ENCODE measurements around the gene GRHL1.
A peak's percentile ranks its signal among the peaks of the same experiment; 100 is the strongest.

The GRHL1 gene, protein sequence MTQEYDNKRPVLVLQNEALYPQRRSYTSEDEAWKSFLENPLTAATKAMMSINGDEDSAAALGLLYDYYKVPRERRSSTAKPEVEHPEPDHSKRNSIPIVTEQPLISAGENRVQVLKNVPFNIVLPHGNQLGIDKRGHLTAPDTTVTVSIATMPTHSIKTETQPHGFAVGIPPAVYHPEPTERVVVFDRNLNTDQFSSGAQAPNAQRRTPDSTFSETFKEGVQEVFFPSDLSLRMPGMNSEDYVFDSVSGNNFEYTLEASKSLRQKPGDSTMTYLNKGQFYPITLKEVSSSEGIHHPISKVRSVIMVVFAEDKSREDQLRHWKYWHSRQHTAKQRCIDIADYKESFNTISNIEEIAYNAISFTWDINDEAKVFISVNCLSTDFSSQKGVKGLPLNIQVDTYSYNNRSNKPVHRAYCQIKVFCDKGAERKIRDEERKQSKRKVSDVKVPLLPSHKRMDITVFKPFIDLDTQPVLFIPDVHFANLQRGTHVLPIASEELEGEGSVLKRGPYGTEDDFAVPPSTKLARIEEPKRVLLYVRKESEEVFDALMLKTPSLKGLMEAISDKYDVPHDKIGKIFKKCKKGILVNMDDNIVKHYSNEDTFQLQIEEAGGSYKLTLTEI

GRCh38 chr2:9951522-9952285, at the start of gene GRHL1:
GRHL1 (plus strand) TSS chr2:9951693; CDS start chr2:9951834, 141 bp downstream.
- no peak within 1 kb of the TSS for H3K27ac ChIP-seq (ENCODE audit: low read length)
- TF ChIP-seq CTCF (IDR thresholded peaks at IDR 0.05; ENCODE audit: low read depth, low read length) (no peak), EZH2phosphoT487 (IDR thresholded peaks at IDR 0.05; ENCODE audit: low read depth) (no peak)
- peak within 1 kb of the TSS; percentile 34 for H2AFZ ChIP-seq (ENCODE audit: low read depth, low read length)
- H4K20me1 ChIP-seq (ENCODE audit: insufficient read depth, low read length), result no peaks in the 10 kb centered on the region
- H3K9me3 ChIP-seq (ENCODE audit: insufficient read depth, low read length), result no peaks in the 10 kb centered on the region
- peaks cover 20% of the 10 kb centered on the region; the same call in 1 of the 2 replicates for H3K27me3 ChIP-seq (ENCODE audit: low read depth, low read length)
- H3K79me2 ChIP-seq (ENCODE audit: low read length), result no peaks in the 10 kb centered on the region
- peak within 1 kb of the TSS; percentile 53 for H3K9ac ChIP-seq (ENCODE audit: low read length)
- peaks cover 4% of the 10 kb centered on the region; the same call in 1 of the 2 replicates for H3K4me1 ChIP-seq (ENCODE audit: low read length)
- H3K4me3 ChIP-seq (ENCODE audit: low read length), result peak within 1 kb of the TSS; percentile 92
- H3K4me2 ChIP-seq (ENCODE audit: low read length), result peak within 1 kb of the TSS; percentile 90
- H3K36me3 ChIP-seq (replicated peaks; ENCODE audit: low read depth, low read length), result no peaks in the 10 kb centered on the region

- TF ChIP-seq CTCF (IDR thresholded peaks at IDR 0.05; ENCODE audit: low read depth, low read length) (no peak), EZH2phosphoT487 (IDR thresholded peaks at IDR 0.05; ENCODE audit: low read depth) (no peak)
- Histone ChIP-seq H3K4me2 (ENCODE audit: low read length) (no peak overlapping the region), H3K9me3 (ENCODE audit: insufficient read depth, low read length) (no peaks in the 10 kb centered on the region), H4K20me1 (ENCODE audit: insufficient read depth, low read length) (no peaks in the 10 kb centered on the region), H3K4me1 (ENCODE audit: low read length) (no peaks in the 10 kb centered on the region), H3K4me3 (ENCODE audit: low read length) (no peak overlapping the region), H3K27ac (ENCODE audit: low read length) (no peak overlapping the region), H3K36me3 (replicated peaks; ENCODE audit: low read depth, low read length) (peaks cover 3% of the 10 kb centered on the region), H2AFZ (ENCODE audit: low read depth, low read length) (no peak overlapping the region), H3K9ac (ENCODE audit: low read length) (no peak overlapping the region), H3K27me3 (ENCODE audit: low read depth, low read length) (no peaks in the 10 kb centered on the region), H3K79me2 (ENCODE audit: low read length) (no peaks in the 10 kb centered on the region)
Measured at GRCh38 chr2:9905413-9905812, 46.1 kb upstream of the GRHL1 start.

DNA sequence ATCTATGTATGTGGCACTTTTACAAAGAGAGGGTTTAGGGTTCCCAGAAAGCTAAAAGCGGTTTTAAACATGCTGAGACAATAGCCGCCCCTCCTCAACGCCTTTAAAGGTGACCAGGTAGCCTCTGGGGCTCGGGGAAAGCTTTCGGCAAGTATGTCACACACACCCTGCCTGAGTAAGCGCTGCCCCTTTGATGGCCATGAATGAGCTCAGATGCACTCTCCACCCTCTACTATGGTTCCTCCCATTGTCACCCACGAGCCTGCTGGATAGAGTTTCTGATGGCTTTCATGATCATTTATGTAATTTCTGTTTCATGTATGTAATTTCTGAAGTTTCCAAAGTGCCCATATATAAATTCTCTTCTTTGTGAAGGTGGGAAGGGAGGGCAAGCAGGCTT, 44.1 kb upstream of the GRHL1 start:
- Histone ChIP-seq H4K20me1 (ENCODE audit: insufficient read depth, low read length) (no peaks in the 10 kb centered on the region), H3K27ac (ENCODE audit: low read length) (no peak overlapping the region), H3K9me3 (ENCODE audit: insufficient read depth, low read length) (no peaks in the 10 kb centered on the region), H2AFZ (ENCODE audit: low read depth, low read length) (no peak overlapping the region), H3K79me2 (ENCODE audit: low read length) (no peaks in the 10 kb centered on the region), H3K4me1 (ENCODE audit: low read length) (peaks cover 2% of the 10 kb centered on the region), H3K4me3 (ENCODE audit: low read length) (no peak overlapping the region), H3K9ac (ENCODE audit: low read length) (no peak overlapping the region), H3K4me2 (ENCODE audit: low read length) (no peak overlapping the region), H3K27me3 (ENCODE audit: low read depth, low read length) (no peaks in the 10 kb centered on the region), H3K36me3 (replicated peaks; ENCODE audit: low read depth, low read length) (peaks cover 3% of the 10 kb centered on the region)
- TF ChIP-seq EZH2phosphoT487 (IDR thresholded peaks at IDR 0.05; ENCODE audit: low read depth), result no peak
- TF ChIP-seq CTCF (IDR thresholded peaks at IDR 0.05; ENCODE audit: low read depth, low read length), result no peak

DNA sequence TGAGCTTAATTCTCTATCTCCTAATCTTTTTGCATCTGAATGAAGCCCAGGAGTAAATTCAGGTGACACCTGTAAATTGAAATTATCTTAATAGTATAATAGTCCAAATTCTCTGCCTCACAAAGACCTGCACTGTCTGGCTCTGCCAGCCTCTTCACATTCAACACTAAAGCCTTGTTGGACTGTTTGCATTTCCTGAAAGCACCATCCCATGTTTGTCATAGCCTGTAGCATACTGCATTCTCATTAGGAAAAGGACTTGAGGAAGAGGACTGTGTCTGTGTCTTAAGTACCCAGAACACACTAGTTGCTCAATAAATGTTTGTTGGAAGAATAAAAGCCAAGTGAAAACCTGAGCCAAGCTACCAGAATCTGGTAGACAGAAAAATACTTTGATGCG, 42.9 kb upstream of the GRHL1 start:
- TF ChIP-seq EZH2phosphoT487 (IDR thresholded peaks at IDR 0.05; ENCODE audit: low read depth), result no peak
- TF ChIP-seq CTCF (IDR thresholded peaks at IDR 0.05; ENCODE audit: low read depth, low read length), result no peak
- no peaks in the 10 kb centered on the region for H4K20me1 ChIP-seq (ENCODE audit: insufficient read depth, low read length)
- no peak overlapping the region for H2AFZ ChIP-seq (ENCODE audit: low read depth, low read length)
- no peak overlapping the region for H3K27ac ChIP-seq (ENCODE audit: low read length)
- peaks cover 3% of the 10 kb centered on the region for H3K36me3 ChIP-seq (replicated peaks; ENCODE audit: low read depth, low read length)
- H3K79me2 ChIP-seq (ENCODE audit: low read length), result no peaks in the 10 kb centered on the region
- H3K4me3 ChIP-seq (ENCODE audit: low read length), result no peak overlapping the region
- no peaks in the 10 kb centered on the region for H3K27me3 ChIP-seq (ENCODE audit: low read depth, low read length)
- H3K9ac ChIP-seq (ENCODE audit: low read length), result no peak overlapping the region
- H3K4me2 ChIP-seq (ENCODE audit: low read length), result no peak overlapping the region
- no peaks in the 10 kb centered on the region for H3K9me3 ChIP-seq (ENCODE audit: insufficient read depth, low read length)
- peaks cover 14% of the 10 kb centered on the region for H3K4me1 ChIP-seq (ENCODE audit: low read length)
